ENCODE data around the gene PITPNC1. TPM values are rescaled to one million over a fixed set of nuclear protein-coding genes. Genes with fewer than 3 reads are reported as not detected.

PITPNC1 gene
- total RNA-seq, 1 donor from 2014 or later = 8.1 TPM

DNA sequence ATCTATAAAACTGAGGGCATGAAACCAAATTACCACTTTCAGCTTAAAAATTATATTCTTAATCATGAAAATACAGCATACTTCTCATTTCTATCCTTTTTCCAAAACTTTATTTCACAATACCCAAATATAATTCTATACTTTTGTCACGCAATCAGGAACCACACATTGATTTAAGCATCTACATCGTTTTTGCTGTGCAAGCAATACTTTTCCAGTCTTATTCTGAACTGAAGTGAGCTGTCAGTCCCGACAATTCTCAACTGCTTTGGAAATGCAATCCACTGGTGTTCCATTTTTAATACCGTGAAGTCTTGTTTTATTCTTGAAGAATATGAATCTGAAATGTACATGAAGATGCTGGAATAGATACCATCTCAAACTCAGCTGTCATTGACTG is 280.5 kb downstream of the PITPNC1 start:
- Histone ChIP-seq H3K9me3 (no peaks in the 10 kb centered on the region), H3K36me3 (no peaks in the 10 kb centered on the region), H3K27ac (no peak overlapping the region), H3K4me3 (no peak overlapping the region), H3K27me3 (no peaks in the 10 kb centered on the region), H3K4me1 (no peaks in the 10 kb centered on the region)
- intact Hi-C loops (cut with DNase I) = no loop called here
- no peak for TF ChIP-seq POLR2A (IDR thresholded peaks at IDR 0.05)
- TF ChIP-seq, protein P1, sequence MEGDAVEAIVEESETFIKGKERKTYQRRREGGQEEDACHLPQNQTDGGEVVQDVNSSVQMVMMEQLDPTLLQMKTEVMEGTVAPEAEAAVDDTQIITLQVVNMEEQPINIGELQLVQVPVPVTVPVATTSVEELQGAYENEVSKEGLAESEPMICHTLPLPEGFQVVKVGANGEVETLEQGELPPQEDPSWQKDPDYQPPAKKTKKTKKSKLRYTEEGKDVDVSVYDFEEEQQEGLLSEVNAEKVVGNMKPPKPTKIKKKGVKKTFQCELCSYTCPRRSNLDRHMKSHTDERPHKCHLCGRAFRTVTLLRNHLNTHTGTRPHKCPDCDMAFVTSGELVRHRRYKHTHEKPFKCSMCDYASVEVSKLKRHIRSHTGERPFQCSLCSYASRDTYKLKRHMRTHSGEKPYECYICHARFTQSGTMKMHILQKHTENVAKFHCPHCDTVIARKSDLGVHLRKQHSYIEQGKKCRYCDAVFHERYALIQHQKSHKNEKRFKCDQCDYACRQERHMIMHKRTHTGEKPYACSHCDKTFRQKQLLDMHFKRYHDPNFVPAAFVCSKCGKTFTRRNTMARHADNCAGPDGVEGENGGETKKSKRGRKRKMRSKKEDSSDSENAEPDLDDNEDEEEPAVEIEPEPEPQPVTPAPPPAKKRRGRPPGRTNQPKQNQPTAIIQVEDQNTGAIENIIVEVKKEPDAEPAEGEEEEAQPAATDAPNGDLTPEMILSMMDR (IDR thresholded peaks at IDR 0.05) = no peak
- TF ChIP-seq POLR2AphosphoS5 (IDR thresholded peaks at IDR 0.05; ENCODE audit: insufficient read depth in 1 of 2, low read depth in 1 of 2) = no peak
- DNase-seq (ENCODE audit: extremely low spot score in 2 of 2) = no peak

DNA sequence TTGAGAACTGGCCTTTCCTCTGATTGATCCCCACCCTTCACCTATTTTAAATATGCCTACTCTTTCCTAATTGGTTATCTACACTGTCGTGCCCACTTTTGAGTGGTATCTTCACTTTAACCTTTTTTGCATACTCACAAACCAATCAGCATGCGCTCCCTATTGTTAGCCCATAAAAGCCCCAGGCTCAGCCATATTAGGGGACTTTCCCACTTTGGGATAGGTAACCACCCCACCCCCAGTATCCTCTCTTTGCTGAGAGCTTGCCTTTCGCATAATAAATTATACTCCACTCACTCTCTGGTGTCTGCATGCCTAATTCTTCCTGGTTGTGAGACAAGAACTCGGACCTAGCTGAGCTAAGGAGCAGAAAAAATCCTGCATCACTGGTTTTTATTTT is 281.2 kb downstream of the PITPNC1 start:
- Histone ChIP-seq H3K36me3 (no peaks in the 10 kb centered on the region), H3K9me3 (no peaks in the 10 kb centered on the region), H3K4me3 (no peak overlapping the region), H3K27ac (no peak overlapping the region), H3K27me3 (no peaks in the 10 kb centered on the region), H3K4me1 (no peaks in the 10 kb centered on the region)
- TF ChIP-seq POLR2AphosphoS5 (IDR thresholded peaks at IDR 0.05; ENCODE audit: insufficient read depth in 1 of 2, low read depth in 1 of 2) (no peak), POLR2A (IDR thresholded peaks at IDR 0.05) (no peak)
- TF ChIP-seq, protein P1 (IDR thresholded peaks at IDR 0.05) = no peak
- DNase-seq (ENCODE audit: extremely low spot score in 2 of 2) = no peak
- intact Hi-C loops (cut with DNase I) = no loop called here

DNA sequence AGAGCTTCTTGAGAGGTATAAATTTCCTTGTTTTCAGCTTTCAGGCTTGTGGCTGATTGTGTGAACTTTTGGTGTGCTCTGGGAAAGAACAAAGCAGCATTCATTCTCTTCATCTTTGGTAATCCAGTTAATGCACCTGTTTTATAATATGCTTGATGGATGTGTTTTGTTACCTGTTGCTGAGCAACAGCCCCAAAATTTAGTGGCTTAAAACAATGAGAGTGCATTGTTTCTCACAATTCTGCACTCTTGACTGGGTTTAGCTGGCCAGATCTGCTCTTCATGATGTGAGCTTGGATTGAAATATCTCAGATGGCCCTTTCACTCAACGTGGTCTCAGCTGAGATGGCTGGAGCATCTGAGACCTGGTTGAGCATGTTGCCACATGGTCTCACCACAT is 281.9 kb downstream of the PITPNC1 start:
- DNase-seq (ENCODE audit: extremely low spot score in 2 of 2) = no peak
- no peaks in the 10 kb centered on the region for H3K9me3 ChIP-seq
- H3K4me1 ChIP-seq = no peaks in the 10 kb centered on the region
- intact Hi-C loops (cut with DNase I) = no loop called here
- H3K4me3 ChIP-seq = no peak overlapping the region
- H3K27ac ChIP-seq = no peak overlapping the region
- TF ChIP-seq POLR2AphosphoS5 (IDR thresholded peaks at IDR 0.05; ENCODE audit: insufficient read depth in 1 of 2, low read depth in 1 of 2) (no peak), POLR2A (IDR thresholded peaks at IDR 0.05) (no peak)
- TF ChIP-seq, protein P1 (IDR thresholded peaks at IDR 0.05) = no peak
- H3K27me3 ChIP-seq = no peaks in the 10 kb centered on the region
- no peaks in the 10 kb centered on the region for H3K36me3 ChIP-seq

DNA sequence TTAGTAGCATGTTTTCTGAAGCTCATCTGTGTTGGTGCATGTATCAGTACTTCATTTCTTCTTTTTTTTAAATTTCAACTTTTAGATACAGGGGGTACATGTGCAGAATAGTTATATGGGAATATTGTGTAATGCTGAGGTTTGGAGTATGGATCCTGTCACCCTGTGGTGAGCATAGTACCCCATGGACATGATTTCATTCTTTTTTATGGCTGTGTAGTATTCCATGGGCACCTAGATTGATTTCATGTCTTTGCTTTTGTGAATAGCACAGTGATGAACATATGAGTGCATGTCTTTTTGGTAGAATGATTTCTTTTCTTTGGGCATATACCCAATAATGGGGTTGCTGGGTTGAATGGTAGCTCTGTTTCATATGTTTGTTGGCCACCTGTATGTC is 285.6 kb downstream of the PITPNC1 start:
- DNase-seq (ENCODE audit: extremely low spot score in 2 of 2) = no peak
- no peak overlapping the region for H3K27ac ChIP-seq
- TF ChIP-seq POLR2A (IDR thresholded peaks at IDR 0.05) (no peak), POLR2AphosphoS5 (IDR thresholded peaks at IDR 0.05; ENCODE audit: insufficient read depth in 1 of 2, low read depth in 1 of 2) (no peak)
- TF ChIP-seq, protein P1 (IDR thresholded peaks at IDR 0.05) = no peak
- no peaks in the 10 kb centered on the region for H3K9me3 ChIP-seq
- no peaks in the 10 kb centered on the region for H3K36me3 ChIP-seq
- H3K27me3 ChIP-seq = no peaks in the 10 kb centered on the region
- H3K4me3 ChIP-seq = no peak overlapping the region
- no peaks in the 10 kb centered on the region for H3K4me1 ChIP-seq
- intact Hi-C loops (cut with DNase I) = no loop called here

DNA sequence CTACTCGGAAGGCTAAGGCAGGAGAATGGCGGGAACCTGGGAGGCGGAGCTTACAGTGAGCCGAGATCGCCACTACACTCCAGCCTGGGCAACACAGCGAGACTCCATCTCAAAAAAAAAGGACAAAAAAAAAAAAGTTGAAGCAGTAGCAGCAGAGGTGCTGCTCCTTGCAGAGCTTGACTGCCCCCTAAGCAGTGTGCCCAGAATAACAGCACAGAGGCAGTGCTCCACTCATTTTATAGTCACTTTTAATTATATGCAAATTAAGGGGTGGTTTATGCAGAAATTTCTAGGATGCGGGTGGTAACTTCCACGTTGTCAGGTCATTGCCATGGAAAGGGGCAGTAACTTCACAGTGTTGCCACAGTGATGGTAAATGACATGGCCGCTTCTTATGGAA is 286.4 kb downstream of the PITPNC1 start:
- intact Hi-C loops (cut with DNase I) = no loop called here
- no peaks in the 10 kb centered on the region for H3K36me3 ChIP-seq
- no peaks in the 10 kb centered on the region for H3K4me1 ChIP-seq
- H3K4me3 ChIP-seq = no peak overlapping the region
- no peaks in the 10 kb centered on the region for H3K27me3 ChIP-seq
- H3K27ac ChIP-seq = no peak overlapping the region
- no peak for DNase-seq (ENCODE audit: extremely low spot score in 2 of 2)
- TF ChIP-seq POLR2AphosphoS5 (IDR thresholded peaks at IDR 0.05; ENCODE audit: insufficient read depth in 1 of 2, low read depth in 1 of 2) = no peak
- no peak for TF ChIP-seq POLR2A (IDR thresholded peaks at IDR 0.05)
- TF ChIP-seq, protein P1 (IDR thresholded peaks at IDR 0.05) = no peak
- no peaks in the 10 kb centered on the region for H3K9me3 ChIP-seq
